HEK293 (cell line): Measurements from ENCODE around the gene CNST.

Experiments used
- CTCF ChIP-seq: fragments of 450-650 bp; formaldehyde crosslinking; IDR thresholded peaks from 2 replicates; pipeline ENCODE4 v1.5.1; 2016; ENCODE audit warnings: missing biosample characterization, missing genetic modification characterization
- SP7 ChIP-seq: fragments of 450-650 bp; formaldehyde crosslinking; IDR thresholded peaks from 2 replicates; pipeline ENCODE4 v1.5.1; 2016; ENCODE audit warnings: missing biosample characterization, missing genetic modification characterization
- ZBTB1 ChIP-seq: fragments of 450-650 bp; formaldehyde crosslinking; IDR thresholded peaks from 2 replicates; pipeline ENCODE4 v1.5.1; 2016; ENCODE audit warnings: missing biosample characterization, missing genetic modification characterization
- ZBTB7A ChIP-seq: fragments of 450-650 bp; formaldehyde crosslinking; IDR thresholded peaks from 2 replicates; pipeline ENCODE4 v1.5.1; 2016; ENCODE audit warnings: low read depth, missing biosample characterization, missing genetic modification characterization
- ZEB2 ChIP-seq: fragments of 450-650 bp; formaldehyde crosslinking; IDR thresholded peaks from 2 replicates; pipeline ENCODE4 v1.5.1; 2016; ENCODE audit warnings: missing biosample characterization, missing genetic modification characterization
- ZFP41 ChIP-seq: fragments of 450-650 bp; formaldehyde crosslinking; IDR thresholded peaks from 2 replicates; pipeline ENCODE4 v1.5.1; 2016; ENCODE audit warnings: missing biosample characterization, missing genetic modification characterization, borderline replicate concordance
- ZNF211 ChIP-seq: fragments of 450-650 bp; formaldehyde crosslinking; IDR thresholded peaks from 2 replicates; pipeline ENCODE4 v1.5.1; 2016; ENCODE audit warnings: low read depth, missing biosample characterization, missing genetic modification characterization
- ZNF274 ChIP-seq, 2 experiments: fragments of 200-500 bp in 1 of 2; fragments of 450-650 bp in 1 of 2; sonication (Bioruptor generic) in 1 of 2; formaldehyde crosslinking in 1 of 2; IDR thresholded peaks; 2 replicates each; pipeline versions ENCODE4 v1.5.1 to v1.6.1; 2014 to 2016; ENCODE audit warnings: borderline replicate concordance in 1 of 2, inconsistent platforms in 1 of 2, low read length in 1 of 2, missing biosample characterization in 1 of 2, missing genetic modification characterization in 1 of 2
- ZNF366 ChIP-seq: fragments of 450-650 bp; formaldehyde crosslinking; conservative IDR thresholded peaks from 2 replicates; pipeline ENCODE4 v1.5.1; 2016; ENCODE audit warnings: missing biosample characterization, missing genetic modification characterization
- ZNF416 ChIP-seq: fragments of 450-650 bp; formaldehyde crosslinking; IDR thresholded peaks from 2 replicates; pipeline ENCODE4 v1.5.1; 2016; ENCODE audit warnings: missing biosample characterization, missing genetic modification characterization
- ZNF501 ChIP-seq: fragments of 450-650 bp; formaldehyde crosslinking; IDR thresholded peaks from 2 replicates; pipeline ENCODE4 v1.5.1; 2016; ENCODE audit warnings: missing biosample characterization, missing genetic modification characterization
- TF ChIP-seq, protein P1 (sequence below): fragments of 450-650 bp; formaldehyde crosslinking; IDR thresholded peaks from 2 replicates; pipeline ENCODE4 v1.5.1; 2016; ENCODE audit warnings: missing biosample characterization, missing genetic modification characterization
- TF ChIP-seq, protein P2 (sequence below): fragments of 450-650 bp; formaldehyde crosslinking; IDR thresholded peaks from 2 replicates; pipeline ENCODE4 v1.5.1; 2017; ENCODE audit warnings: missing biosample characterization, mild to moderate bottlenecking, missing genetic modification characterization, moderate library complexity

DNA sequence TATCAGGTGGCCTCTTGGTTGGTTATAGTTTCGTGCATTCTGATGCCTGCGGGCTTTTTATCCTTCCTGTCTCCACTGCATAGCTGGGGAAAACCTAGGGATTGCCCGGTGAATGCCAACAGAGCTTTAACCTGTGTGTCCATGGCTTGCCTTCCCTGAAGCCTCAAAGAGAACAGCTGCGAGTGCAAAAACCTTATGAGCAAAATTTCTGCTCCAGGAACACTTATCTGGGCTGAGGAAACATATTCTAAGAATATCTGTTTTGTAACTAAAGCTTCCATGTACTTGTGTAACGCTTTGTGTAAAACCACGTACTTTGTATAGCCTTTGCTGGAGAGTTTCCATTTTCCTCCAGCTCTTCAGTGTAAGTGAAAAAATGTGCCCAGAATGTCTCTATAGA lies 7.2 kb downstream of the CNST start:
- TF ChIP-seq, protein P1, sequence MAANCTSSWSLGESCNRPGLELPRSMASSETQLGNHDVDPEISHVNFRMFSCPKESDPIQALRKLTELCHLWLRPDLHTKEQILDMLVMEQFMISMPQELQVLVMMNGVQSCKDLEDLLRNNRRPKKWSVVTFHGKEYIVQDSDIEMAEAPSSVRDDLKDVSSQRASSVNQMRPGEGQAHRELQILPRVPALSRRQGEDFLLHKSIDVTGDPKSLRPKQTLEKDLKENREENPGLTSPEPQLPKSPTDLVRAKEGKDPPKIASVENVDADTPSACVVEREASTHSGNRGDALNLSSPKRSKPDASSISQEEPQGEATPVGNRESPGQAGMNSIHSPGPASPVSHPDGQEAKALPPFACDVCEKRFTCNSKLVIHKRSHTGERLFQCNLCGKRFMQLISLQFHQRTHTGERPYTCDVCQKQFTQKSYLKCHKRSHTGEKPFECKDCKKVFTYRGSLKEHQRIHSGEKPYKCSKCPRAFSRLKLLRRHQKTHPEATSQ (tag by site-specific recombination): no peak
- TF ChIP-seq, protein P2, sequence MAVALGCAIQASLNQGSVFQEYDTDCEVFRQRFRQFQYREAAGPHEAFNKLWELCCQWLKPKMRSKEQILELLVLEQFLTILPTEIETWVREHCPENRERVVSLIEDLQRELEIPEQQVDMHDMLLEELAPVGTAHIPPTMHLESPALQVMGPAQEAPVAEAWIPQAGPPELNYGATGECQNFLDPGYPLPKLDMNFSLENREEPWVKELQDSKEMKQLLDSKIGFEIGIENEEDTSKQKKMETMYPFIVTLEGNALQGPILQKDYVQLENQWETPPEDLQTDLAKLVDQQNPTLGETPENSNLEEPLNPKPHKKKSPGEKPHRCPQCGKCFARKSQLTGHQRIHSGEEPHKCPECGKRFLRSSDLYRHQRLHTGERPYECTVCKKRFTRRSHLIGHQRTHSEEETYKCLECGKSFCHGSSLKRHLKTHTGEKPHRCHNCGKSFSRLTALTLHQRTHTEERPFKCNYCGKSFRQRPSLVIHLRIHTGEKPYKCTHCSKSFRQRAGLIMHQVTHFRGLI (tag by site-specific recombination): no peak
- TF ChIP-seq ZNF274 (IDR thresholded peaks at IDR 0.05; ENCODE audit: low read length): no peak
- no peak for TF ChIP-seq ZNF274 (tag by site-specific recombination; IDR thresholded peaks at IDR 0.05; ENCODE audit: borderline replicate concordance)
- TF ChIP-seq ZFP41 (tag by site-specific recombination): no peak
- no peak for TF ChIP-seq CTCF (tag by site-specific recombination)
- no peak for TF ChIP-seq ZEB2 (tag by site-specific recombination)
- no peak for TF ChIP-seq ZNF366 (tag by site-specific recombination)
- no peak for TF ChIP-seq SP7 (tag by site-specific recombination)
- no peak for TF ChIP-seq ZNF416 (tag by site-specific recombination)
- no peak for TF ChIP-seq ZNF211
- TF ChIP-seq ZBTB7A (tag by site-specific recombination): no peak
- TF ChIP-seq ZNF501 (tag by site-specific recombination): no peak
- no peak for TF ChIP-seq ZBTB1 (tag by site-specific recombination)
